ENCODE results near the gene KLHL8. TPM values are rescaled to one million over a fixed set of nuclear protein-coding genes. Genes with fewer than 3 reads are reported as not detected.

The KLHL8 gene
- total and polyA plus RNA-seq, 5 donors, result 3.4 to 14.6 (median 11.7) TPM

GRCh38 chr4:87209182-87209581, 11.2 kb downstream of the KLHL8 start:
- no peaks in the 10 kb centered on the region for H3K27me3 ChIP-seq (ENCODE audit: control insufficient read depth, insufficient read depth)
- no peak overlapping the region for H3K27ac ChIP-seq (ENCODE audit: low read length)
- intact Hi-C loops (cut with DNase I), result no loop called here
- no peak overlapping the region for H3K4me3 ChIP-seq (ENCODE audit: low read length)
- no peak for DNase-seq
- WGBS, result 81% methylated on average over 3 of the region's 3 CpGs
- H3K4me1 ChIP-seq (ENCODE audit: control insufficient read depth, insufficient read depth, low read length), result peaks cover 9% of the 10 kb centered on the region
- no peak for ATAC-seq
- no peaks in the 10 kb centered on the region for H3K9me3 ChIP-seq (ENCODE audit: control insufficient read depth, low read length)

- intact Hi-C loops (cut with DNase I), result no loop called here
- no peak overlapping the region for H3K27ac ChIP-seq (ENCODE audit: low read length)
- H3K9me3 ChIP-seq (ENCODE audit: control insufficient read depth, low read length), result no peaks in the 10 kb centered on the region
- H3K27me3 ChIP-seq (ENCODE audit: control insufficient read depth, insufficient read depth), result no peaks in the 10 kb centered on the region
- ATAC-seq (no peak), DNase-seq (no peak)
- 86% methylated on average over 1 of the region's 1 CpG for WGBS
- no peak overlapping the region for H3K4me3 ChIP-seq (ENCODE audit: low read length)
- H3K4me1 ChIP-seq (ENCODE audit: control insufficient read depth, insufficient read depth, low read length), result peaks cover 1% of the 10 kb centered on the region
Observed at GRCh38 chr4:87204559-87204958, 15.9 kb downstream of the KLHL8 start.

DNA sequence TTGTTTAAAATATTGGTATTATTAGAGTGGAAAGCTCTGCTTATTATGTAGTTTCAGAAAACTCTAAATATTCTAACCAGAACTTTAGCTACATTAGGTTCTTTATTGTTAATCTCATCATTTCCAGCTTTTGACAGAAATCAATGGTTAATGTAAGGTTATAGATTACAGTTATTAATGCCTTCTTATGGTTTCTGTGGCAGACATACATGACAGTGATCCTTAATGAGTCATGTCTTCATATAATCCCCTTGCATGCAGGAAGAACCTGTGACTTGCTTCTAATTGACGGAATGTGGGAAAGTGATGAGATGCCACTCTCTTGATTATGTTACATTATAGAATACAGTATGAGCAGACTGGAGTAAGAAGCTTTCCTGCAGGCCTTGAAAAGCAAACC, 23.5 kb downstream of the KLHL8 start:
- Histone ChIP-seq H3K27ac (ENCODE audit: low read length) (no peak overlapping the region), H3K27me3 (ENCODE audit: control insufficient read depth, insufficient read depth) (no peaks in the 10 kb centered on the region), H3K9me3 (ENCODE audit: control insufficient read depth, low read length) (no peaks in the 10 kb centered on the region), H3K4me1 (ENCODE audit: control insufficient read depth, insufficient read depth, low read length) (peaks cover 3% of the 10 kb centered on the region), H3K4me3 (ENCODE audit: low read length) (no peak overlapping the region)
- intact Hi-C loops (cut with DNase I), result no loop called here
- ATAC-seq (no peak), DNase-seq (no peak)
- WGBS, result 100% methylated on average over 1 of the region's 1 CpG

GRCh38 chr4:87196146-87196545, 24.3 kb downstream of the KLHL8 start:
- no peaks in the 10 kb centered on the region for H3K9me3 ChIP-seq (ENCODE audit: control insufficient read depth, low read length)
- no peak for ATAC-seq
- 84% methylated on average over 2 of the region's 2 CpGs for WGBS
- peaks cover 3% of the 10 kb centered on the region for H3K4me1 ChIP-seq (ENCODE audit: control insufficient read depth, insufficient read depth, low read length)
- intact Hi-C loops (cut with DNase I), result no loop called here
- H3K27ac ChIP-seq (ENCODE audit: low read length), result no peak overlapping the region
- H3K27me3 ChIP-seq (ENCODE audit: control insufficient read depth, insufficient read depth), result no peaks in the 10 kb centered on the region
- no peak for DNase-seq
- no peak overlapping the region for H3K4me3 ChIP-seq (ENCODE audit: low read length)

DNA sequence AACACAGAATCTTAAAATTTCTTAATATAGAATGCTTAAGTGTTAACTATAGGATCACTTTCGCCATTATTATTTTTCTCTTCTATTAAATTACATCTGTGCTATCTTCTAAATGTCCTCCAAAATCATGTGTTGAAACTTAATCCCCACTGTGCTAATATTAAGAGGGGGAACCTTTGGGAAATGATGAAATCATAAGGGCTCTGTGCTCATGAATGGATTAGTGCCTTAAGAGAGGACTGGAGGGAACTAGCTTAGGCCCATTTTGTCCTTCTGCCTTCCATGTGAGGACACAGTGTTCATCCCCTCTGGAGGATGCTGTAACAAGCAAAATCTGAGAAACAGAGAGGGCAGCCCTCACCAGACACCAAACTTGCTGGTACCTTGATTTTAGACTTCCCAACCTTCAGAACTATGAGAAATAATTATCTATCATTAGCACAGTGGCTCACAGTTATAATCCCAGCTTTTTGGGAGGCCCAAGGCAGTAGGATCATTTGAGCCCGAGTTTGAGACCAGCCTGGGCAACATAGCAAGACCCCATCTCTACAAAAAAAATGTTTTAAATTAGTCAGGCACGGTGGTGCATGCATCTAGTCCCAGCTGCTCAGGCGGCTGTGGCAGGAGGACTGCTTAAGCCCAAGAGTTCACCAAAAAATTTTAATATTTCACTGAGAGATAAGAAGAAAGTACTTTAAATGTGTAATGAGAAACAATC, 26.3 kb downstream of the KLHL8 start:
- Histone ChIP-seq H3K4me1 (ENCODE audit: control insufficient read depth, insufficient read depth, low read length) (peaks cover 3% of the 10 kb centered on the region), H3K27ac (ENCODE audit: low read length) (no peak overlapping the region), H3K27me3 (ENCODE audit: control insufficient read depth, insufficient read depth) (no peaks in the 10 kb centered on the region), H3K9me3 (ENCODE audit: control insufficient read depth, low read length) (no peaks in the 10 kb centered on the region), H3K4me3 (ENCODE audit: low read length) (no peak overlapping the region)
- 95% methylated on average over 4 of the region's 4 CpGs for WGBS
- DNase-seq (no peak), ATAC-seq (no peak)
- intact Hi-C loops (cut with DNase I), result no loop called here

- no peaks in the 10 kb centered on the region for H3K27me3 ChIP-seq (ENCODE audit: control insufficient read depth, insufficient read depth)
- H3K4me3 ChIP-seq (ENCODE audit: low read length), result no peak overlapping the region
- no peak for ATAC-seq
- H3K4me1 ChIP-seq (ENCODE audit: control insufficient read depth, insufficient read depth, low read length), result peaks cover 3% of the 10 kb centered on the region
- no peak overlapping the region for H3K27ac ChIP-seq (ENCODE audit: low read length)
- no peaks in the 10 kb centered on the region for H3K9me3 ChIP-seq (ENCODE audit: control insufficient read depth, low read length)
- intact Hi-C loops (cut with DNase I), result no loop called here
- WGBS, result 98% methylated on average over 3 of the region's 3 CpGs
- no peak for DNase-seq
Observed at GRCh38 chr4:87192145-87192919, 28.1 kb downstream of the KLHL8 start.

DNA sequence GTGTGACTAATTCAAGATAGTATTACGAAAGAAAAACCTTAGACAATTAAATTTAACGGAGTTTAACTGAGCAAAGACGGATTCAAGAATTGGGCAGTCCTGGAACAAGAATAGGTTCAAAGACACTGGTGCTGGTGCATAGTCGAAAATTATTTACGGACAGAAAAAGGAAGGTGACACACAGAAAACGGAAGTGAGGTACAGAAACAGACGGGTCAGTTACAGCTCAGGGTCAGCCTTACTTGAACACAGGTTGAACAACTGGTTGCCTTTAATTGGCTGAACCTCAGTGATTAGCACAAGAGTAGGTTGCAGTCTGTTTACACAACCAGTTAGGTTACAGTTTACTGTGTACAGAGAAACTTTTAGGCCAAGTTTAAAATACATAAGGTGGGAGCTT, 31.5 kb downstream of the KLHL8 start:
- intact Hi-C loops (cut with DNase I), result no loop called here
- WGBS, result 92% methylated on average over 7 of the region's 7 CpGs
- DNase-seq (no peak), ATAC-seq (no peak)
- no peaks in the 10 kb centered on the region for H3K27me3 ChIP-seq (ENCODE audit: control insufficient read depth, insufficient read depth)
- no peak overlapping the region for H3K4me3 ChIP-seq (ENCODE audit: low read length)
- no peak overlapping the region for H3K27ac ChIP-seq (ENCODE audit: low read length)
- no peaks in the 10 kb centered on the region for H3K9me3 ChIP-seq (ENCODE audit: control insufficient read depth, low read length)
- H3K4me1 ChIP-seq (ENCODE audit: control insufficient read depth, insufficient read depth, low read length), result no peaks in the 10 kb centered on the region

GRCh38 chr4:87188048-87188447, 32.4 kb downstream of the KLHL8 start:
- no peak overlapping the region for H3K27ac ChIP-seq (ENCODE audit: low read length)
- DNase-seq (no peak), ATAC-seq (no peak)
- WGBS, result 69% methylated on average over 2 of the region's 2 CpGs
- H3K4me3 ChIP-seq (ENCODE audit: low read length), result no peak overlapping the region
- intact Hi-C loops (cut with DNase I), result no loop called here
- H3K27me3 ChIP-seq (ENCODE audit: control insufficient read depth, insufficient read depth), result no peaks in the 10 kb centered on the region
- no peaks in the 10 kb centered on the region for H3K4me1 ChIP-seq (ENCODE audit: control insufficient read depth, insufficient read depth, low read length)
- no peaks in the 10 kb centered on the region for H3K9me3 ChIP-seq (ENCODE audit: control insufficient read depth, low read length)

- Histone ChIP-seq H3K9me3 (ENCODE audit: control insufficient read depth, low read length) (no peaks in the 10 kb centered on the region), H3K4me3 (ENCODE audit: low read length) (no peak overlapping the region), H3K4me1 (ENCODE audit: control insufficient read depth, insufficient read depth, low read length) (no peaks in the 10 kb centered on the region), H3K27ac (ENCODE audit: low read length) (no peak overlapping the region), H3K27me3 (ENCODE audit: control insufficient read depth, insufficient read depth) (no peaks in the 10 kb centered on the region)
- 91% methylated on average over 5 of the region's 5 CpGs for WGBS
- DNase-seq, result no peak
- no peak for ATAC-seq
- intact Hi-C loops (cut with DNase I), result no loop called here
Observed at GRCh38 chr4:87185146-87185870, 35.1 kb downstream of the KLHL8 start.

GRCh38 chr4:87180767-87181166, 39.7 kb downstream of the KLHL8 start:
- ATAC-seq (no peak), DNase-seq (no peak)
- Histone ChIP-seq H3K4me1 (ENCODE audit: control insufficient read depth, insufficient read depth, low read length) (no peaks in the 10 kb centered on the region), H3K4me3 (ENCODE audit: low read length) (no peak overlapping the region), H3K27ac (ENCODE audit: low read length) (no peak overlapping the region), H3K9me3 (ENCODE audit: control insufficient read depth, low read length) (no peaks in the 10 kb centered on the region), H3K27me3 (ENCODE audit: control insufficient read depth, insufficient read depth) (no peaks in the 10 kb centered on the region)
- WGBS, result 95% methylated on average over 2 of the region's 2 CpGs
- intact Hi-C loops (cut with DNase I), result no loop called here

DNA sequence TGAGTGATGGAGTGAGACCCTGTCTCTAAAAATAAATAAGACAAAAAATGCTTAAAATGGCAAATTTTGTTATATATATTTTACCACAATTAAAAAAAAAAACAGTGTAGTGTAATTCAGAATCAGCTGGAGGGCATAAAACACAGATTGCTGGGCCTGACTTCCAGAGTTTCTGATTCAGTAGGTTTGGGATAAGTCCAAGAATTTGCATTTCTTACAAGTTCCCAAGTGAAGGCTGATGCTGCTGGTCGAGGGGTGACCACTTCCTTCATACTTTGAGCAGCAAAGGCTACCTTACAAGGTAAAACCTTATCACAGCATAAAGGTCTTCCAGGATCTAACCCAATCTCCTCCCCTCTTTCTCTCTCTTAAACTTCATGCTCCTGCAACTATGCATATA, 40.7 kb downstream of the KLHL8 start:
- no peak for ATAC-seq
- Histone ChIP-seq H3K27ac (ENCODE audit: low read length) (no peak overlapping the region), H3K9me3 (ENCODE audit: control insufficient read depth, low read length) (no peaks in the 10 kb centered on the region), H3K27me3 (ENCODE audit: control insufficient read depth, insufficient read depth) (no peaks in the 10 kb centered on the region), H3K4me1 (ENCODE audit: control insufficient read depth, insufficient read depth, low read length) (no peaks in the 10 kb centered on the region), H3K4me3 (ENCODE audit: low read length) (no peak overlapping the region)
- intact Hi-C loops (cut with DNase I), result no loop called here
- WGBS, result 62% methylated on average over 1 of the region's 1 CpG
- no peak for DNase-seq

All from right cardiac atrium (tissue), 5 donors.